Stimulated activated naive CD4-positive, alpha-beta T cell (primary cell): ENCODE measurements around the gene USH1C.

Source experiments
- DNase-seq, 6 experiments: peaks; one replicate each; lab custom pipeline; 2025; lab: John Stamatoyannopoulos, UW

Gene USH1C

DNA sequence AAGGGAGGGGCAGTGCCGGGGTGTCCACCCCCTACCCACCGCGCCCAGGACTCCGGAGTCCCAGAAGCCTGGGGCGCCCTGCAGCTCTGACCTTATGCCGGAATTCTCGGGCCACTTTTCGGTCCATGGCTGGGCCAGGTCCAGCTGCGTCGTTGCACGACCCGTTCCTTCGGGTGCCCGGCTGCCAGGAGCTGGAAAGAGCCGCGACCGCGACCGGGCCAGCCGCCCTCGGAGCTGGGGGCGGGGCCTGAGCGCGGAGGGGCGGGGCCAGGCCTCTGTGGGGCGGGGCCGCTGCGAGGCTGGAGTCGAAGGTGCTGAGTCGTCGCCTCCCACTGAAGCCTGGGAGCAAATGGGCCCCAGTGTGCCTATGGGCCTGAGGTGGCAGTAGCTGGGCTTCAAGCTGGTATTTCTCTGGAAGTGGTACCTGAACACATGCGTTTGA is at the start of gene USH1C:
Gene USH1C, minus strand, starts transcription at position 236 of the 442 bp plus-strand sequence. Its CDS starts 109 bp downstream, at position 127.
- no peak for DNase-seq

DNA sequence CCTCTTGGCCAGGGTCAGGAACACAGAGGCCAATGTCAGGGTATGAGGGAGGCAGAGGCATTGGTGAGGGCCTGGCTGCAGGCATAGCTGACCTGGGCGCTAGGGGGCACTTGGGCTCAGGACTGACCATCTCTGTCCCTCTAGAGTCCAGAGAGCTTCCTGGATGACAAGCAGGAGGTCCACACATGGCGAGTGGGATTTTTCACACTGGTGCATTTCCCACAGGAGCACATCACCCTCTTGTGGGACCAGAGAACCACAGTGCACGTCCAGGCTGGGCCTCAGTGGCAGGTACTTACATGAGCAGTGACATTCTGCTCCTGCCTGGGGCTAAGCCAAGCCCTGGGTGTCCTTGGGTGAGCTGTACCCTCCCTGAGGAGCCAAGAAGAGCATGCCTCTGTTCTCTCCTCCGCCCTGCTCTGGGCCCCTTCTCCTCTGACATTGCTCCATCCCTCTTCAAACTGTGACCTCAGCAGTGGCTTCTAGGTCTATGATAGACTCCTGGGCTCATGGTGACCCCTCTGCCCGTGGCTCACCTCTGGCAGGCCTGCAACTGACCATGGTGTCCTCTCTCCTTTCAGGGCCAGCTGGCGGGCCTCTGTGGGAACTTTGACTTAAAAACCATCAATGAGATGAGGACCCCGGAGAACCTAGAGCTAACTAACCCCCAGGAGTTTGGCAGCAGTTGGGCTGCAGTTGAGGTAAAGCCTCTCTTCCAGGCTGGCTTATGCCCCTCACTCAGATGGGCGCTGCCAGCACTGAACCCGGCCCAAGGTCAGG is 49.4 kb upstream of the USH1C start:
- DNase-seq, result no peak

DNA sequence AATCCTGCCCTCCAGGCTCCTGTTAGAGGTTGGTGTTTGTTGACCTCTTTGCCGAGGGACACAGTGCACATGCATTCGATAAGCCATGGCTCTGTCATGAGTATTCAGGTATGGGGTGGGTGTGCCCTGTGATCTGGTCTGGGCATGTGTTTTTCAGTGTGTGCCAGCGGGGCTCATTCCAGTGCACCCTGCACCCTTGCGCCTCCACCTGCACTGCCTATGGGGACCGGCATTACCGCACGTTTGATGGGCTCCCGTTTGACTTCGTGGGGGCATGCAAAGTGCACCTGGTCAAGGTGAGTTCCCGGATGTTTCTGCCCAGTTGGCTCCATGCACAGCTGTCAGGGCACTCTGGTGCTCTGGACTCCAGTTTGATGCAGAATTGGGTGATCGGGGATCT is 47.1 kb upstream of the USH1C start:
- DNase-seq, result no peak

DNA sequence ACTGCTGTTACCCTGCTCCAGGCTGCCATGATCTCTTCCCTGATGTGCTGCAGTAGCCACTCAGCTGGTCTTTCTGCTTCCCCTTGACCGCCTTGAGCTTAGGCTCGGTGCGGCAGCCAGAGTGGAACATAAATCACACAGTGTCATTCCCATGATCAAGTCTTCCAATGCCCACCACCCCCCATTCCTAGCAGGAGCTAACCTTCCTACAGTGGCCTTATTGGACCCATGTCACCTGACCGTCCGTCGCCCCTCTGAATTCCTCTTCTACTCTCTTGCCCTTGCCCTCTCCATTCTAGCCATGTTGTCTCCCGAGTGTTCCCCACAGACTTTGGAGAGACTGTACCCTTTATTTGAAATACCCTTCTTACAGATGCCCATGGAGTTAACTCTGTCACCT is 46.2 kb upstream of the USH1C start:
- DNase-seq, result no peak

DNA sequence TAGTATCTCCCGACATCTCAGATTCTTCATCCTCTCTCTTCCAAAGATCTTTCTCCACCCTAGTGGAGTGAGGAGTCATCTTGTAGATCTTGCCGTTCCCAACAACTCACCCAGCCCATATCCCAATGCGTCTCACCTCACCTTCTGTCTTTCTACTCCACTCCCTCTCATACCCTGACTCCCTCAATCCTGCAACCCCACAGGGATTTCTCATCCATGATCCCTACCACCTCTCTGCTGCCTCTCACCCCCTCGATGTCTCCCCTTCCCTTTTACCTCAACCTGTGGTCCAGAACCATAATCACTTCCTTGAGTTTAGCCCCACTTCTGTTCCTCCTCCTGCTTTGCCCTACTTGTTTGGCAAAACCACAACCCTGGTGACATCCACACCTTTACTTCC is 44.5 kb upstream of the USH1C start:
- no peak for DNase-seq

DNA sequence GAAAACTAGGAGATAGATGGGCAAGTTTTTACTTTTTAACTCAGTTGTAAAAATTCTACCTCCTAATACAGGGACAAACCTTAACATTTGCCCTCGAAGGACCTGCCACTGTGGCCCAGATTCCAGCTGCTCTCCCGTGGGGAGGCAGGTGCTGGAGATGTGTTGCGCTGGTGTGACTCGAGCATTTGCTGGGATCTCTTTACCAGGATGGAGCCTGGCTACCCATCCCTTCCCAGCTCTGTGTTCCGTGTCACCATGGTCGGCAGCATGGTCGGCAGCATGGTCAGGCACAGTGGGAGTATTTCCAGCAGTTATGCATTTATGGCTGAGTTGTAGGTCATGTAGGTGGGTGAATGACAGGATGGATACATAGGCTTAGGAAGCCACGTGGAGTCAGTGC is 44.0 kb upstream of the USH1C start:
- DNase-seq, result no peak

DNA sequence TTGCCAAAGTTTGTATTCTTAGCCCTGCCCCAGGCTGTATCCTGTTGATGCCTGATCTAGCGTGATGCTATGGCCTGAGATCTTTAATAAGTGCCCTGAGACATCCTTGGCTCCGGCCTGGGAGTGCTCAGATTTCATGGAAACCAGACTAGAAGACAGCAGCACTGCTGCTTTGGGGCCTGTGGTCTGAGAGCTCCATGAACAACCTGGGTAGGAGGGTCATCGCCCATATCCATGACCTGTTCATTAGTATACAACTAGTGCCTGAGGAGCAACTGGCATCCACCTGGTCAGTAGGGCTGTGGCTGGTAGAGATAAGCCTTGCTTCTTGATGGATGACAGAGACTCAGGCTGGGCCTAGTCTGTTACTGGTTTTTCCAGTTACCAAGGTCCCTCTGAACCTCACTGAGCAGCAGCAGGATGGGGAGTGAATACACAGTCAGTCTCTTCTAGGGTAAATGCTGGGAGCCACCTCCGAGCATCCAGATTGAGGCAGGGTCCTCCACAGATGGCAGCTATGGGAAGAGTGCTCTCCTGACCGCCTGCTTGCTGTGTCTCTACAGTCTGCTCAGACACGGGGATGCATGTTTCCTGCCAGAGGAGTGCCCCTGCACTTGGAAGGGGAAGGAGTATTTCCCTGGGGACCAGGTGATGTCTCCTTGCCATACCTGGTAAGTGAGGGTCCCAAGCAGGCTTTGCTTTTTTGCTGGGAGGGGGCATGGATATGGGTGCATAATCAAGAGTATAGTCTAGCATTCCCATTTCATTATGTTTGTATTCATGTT is 41.9 kb upstream of the USH1C start:
- DNase-seq, result no peak

DNA sequence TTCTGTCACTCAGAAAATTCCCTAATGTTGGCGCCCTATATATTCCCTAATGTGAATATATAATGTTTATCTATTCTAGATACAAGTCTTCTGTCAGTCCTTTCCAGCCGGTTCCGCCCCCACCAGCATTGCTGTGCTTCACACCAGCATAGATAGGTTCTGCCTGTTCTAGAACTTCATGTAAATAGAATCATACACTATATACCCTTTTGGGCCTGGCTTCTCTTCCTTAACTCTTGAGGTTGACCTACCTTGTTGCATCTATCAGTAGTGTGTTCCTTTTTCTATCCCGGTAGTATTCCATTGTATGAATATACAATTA is 37.5 kb upstream of the USH1C start:
- DNase-seq, result no peak

DNA sequence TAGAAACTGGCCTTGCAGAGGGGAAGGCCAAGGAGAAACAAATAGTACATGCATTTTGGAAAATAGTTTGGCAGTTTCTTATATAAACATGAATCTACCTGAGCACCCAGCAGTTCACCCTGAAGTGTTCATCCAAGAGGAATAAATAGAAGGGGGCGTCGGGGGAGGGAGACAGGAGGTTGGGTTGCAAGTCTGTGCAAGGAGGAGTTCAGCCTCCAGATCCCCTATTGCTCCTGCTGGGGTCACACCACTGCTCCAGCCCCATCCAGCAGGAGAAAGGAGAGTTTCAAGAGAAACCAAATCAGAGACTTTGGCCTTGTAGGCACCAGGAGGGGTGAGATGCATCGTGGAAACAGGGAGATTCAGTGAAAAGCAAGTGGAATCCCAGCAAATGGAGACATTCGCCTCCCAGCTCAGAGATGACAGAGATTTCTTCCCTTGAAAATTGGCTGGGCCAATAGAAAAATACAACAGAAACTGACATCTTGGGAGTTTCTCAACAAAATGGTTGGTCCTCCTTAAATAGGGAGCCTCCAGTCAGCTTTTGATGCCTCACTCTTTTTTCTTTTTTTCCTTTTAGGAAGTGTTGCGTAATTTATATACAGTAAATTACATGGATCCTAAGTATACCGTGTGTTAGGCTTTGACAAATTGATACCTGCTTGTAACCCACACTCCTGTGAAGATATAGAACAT is 37.0 kb upstream of the USH1C start:
- DNase-seq, result no peak

DNA sequence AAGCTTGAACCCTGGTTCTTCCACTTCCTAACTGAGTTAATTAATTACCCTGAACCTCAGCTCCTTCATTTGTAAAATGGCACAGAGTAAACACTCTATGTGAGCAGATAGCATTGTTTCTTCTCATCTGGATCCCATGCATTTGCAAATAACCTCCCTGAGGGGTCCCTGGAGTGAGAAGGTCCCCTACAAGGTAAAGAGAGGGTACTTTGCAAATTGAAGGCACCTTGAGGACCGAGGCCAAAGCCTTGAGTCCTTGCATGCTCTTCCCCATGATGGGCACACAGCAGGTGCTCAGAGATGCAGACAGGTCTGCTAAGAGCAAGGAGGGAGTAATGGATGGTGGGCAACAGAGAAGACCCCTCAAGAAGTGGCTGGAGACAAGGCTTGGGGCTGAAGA is 36.1 kb upstream of the USH1C start:
- DNase-seq, result no peak

DNA sequence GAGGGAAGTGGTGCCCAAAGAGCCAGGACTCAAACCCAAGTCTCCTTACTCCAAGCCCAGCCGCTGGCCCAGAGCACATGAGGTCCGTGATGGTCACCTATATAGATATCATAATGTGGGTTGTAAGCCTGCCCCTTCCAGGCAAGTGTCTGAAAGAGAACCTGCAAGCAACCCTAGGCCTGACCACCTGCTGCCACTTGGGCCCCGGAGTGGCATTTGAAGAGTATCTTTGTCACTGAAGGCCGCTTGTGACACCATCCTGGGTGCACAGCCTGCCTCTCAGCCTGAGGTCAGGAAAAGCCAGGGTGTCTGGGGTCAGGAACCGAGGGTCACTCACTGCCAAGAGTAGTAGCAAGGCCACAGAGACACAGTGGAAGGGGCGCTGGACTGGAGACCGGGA is 35.2 kb upstream of the USH1C start:
- no peak for DNase-seq

DNA sequence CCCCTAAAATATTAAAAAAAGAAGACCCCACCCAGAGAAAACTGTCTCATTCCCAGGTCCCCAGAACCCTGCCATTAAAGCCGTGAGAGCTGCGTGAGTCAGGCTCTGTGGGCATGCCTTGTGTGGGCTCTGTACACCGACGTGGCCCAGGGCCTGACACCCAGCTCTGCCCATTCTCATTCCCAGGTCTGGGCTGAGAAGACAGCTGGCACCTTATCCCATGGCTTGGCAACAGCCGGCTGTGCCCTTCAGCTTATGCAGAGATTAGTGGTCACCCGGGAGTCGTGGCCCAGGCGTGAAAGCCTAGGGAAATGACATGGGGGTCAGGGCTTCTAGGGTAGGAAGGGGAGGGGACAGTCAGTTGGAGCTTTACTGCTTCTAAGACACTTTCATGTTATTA is 34.7 kb upstream of the USH1C start:
- no peak for DNase-seq

DNA sequence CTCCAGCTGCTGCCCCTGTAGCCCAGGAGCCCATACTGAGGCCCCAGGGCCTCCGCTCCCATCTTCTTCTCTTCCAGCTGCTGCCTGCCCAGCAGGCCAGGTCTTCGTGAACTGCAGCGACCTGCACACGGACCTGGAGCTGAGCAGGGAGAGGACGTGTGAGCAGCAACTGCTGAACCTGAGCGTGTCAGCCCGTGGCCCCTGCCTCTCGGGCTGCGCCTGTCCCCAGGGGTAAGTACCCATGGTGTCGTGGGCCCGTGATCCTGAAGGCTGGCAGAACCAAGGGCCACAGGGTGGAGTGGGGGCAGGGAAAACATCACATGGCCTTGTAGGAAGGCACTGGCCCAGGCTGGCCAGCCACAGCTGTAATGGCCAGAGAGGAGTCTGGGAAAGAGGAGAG is 34.1 kb upstream of the USH1C start:
- no peak for DNase-seq

DNA sequence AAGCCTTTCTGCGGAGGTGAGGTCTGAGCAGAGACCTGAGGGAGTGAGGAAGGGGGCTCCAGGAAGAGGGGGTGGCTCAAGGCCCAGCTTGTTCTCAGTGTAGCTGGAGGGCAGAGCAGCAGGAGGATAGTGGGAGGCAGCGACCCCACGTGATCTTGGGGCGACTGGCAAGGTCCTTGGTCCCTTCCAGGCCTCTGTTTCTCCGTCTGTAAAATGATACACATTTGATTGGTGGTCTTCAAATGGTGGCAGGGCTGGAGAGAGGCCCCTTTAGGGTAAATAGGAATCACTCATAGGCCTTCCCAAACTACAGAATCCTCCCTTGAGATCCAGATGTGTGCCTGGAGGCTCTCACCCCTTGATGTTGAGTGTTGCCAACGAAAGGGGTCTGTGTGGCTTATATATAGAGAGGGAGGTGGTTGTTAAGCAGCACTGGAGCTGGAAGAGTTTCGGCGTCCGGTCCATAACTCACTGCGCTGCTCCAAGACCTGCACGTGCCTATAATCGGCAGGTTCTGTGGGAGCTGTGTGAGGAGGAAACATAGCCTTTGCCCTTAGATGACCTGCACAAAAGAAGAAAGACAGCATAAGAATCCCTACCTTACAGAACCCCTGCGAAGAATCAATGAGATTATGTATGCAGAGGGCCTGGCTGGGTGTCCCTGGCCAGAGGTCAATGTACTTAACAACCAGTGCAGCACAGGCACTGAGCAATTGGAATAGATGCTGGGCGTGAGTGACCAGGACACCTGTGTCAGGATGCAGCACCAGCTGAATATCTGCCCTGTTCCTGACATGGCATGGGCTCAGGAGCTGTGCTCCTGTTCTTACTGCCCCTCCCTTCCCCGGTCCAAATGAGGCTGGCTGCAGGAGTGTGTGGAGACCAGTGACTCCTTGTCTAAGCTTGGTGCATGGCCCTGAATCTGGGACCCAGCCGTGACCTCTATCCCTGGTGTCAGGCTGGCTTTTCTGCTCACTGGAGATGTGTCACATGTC is 31.5 kb upstream of the USH1C start:
- no peak for DNase-seq

DNA sequence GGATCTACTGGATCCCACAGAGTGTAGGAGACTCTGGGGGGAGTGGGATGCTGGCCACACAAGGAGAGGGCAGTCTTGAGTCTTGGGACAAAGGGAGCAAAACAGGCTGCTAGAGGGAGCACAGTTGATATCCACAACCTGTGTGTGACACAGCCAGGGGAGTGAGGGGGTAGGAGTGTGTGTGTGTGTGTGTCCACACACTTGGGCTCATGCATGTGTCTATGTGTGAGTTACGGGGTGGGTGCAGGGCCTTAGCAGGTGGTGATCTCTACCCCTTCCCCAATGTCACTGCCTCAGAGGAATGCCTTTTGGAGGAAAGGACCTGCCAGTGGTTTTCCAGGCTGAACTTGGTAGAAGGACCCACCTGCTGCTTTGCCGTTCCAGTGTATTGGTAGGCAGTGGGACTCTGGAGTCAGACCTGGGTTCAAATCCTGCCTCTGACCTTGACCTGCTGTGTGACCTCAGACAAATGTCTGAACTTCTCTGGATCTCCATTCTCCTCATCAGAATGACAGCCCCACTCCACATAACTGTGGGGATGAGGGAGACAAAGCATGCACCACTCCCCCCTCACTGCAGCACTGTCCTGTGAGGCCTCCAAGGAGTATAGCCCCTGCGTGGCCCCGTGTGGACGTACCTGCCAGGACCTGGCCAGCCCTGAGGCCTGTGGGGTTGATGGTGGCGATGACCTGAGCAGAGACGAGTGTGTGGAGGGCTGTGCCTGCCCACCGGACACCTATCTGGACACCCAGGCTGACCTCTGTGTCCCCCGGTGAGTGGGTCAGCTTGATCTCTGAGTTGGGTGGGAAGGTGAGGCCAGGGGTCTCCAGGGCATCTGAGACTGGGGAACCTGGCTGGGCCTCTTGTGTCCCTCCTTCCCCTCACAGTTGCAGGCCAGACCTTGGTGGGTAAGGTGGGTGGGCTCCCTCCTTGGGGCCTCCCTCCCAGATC is 30.2 kb upstream of the USH1C start:
- DNase-seq, result no peak

DNA sequence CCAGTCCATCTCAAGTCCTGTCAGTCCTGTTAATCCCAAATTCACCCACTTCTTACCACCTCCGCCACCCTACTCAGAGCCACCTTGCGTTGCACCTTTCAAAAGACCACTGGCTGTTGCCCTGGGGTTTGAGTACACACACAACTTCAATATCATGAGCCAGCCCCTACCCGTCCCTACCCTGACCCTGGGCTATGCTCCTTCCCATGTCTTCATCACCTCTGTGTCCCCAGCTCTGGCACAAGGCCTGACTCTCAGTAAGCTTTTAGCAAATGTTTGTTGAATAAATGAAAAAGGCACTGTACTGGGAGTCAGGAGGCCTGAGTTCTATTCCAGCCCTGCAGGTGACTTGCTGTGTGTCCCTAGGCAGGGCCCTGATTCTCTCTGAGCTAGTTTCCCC is 29.3 kb upstream of the USH1C start:
- no peak for DNase-seq

DNA sequence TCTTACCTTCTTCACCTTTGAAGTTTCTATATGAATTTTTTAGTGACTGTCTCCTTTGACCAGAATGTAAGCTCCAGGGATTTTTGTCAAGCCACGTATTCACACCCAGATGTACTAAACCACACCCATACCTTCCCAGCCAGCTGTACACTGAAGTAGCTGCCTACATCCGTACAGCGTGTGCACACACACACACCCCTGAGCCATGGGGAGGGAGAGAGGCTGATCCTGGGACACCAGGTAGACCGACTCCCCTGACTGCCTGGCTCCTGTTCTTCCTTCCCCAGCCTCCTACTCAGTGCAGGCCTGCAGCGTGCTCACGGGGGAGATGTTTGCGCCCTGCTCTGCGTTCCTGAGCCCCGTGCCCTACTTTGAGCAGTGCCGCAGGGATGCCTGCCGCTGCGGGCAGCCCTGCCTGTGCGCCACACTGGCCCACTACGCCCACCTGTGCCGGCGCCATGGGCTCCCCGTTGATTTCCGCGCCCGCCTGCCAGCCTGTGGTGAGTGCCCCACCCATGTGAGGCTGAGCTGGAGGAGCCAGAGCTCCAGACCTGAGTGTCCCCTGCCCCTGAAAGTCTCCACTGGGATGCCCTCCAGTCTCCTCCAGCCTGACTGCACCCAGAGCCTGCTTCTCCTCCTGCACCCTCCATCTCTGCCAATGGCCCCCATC is 28.7 kb upstream of the USH1C start:
- DNase-seq, result no peak

DNA sequence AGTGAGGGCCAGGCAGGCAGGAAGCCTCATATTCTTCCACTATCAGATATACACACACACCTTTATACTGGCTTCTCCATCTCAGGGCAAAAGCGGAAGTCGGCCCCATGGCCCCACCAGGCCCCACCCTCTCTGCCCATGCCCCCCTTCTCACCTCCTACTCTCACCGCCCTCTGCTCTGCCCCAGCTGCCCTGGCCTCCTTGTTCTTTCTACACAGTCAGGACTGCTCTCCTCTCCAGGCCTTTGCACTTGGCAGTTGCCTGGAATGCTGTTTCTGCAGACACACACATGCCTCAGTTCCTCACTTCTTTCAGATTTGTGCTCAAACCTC is 28.1 kb upstream of the USH1C start:
- no peak for DNase-seq

DNA sequence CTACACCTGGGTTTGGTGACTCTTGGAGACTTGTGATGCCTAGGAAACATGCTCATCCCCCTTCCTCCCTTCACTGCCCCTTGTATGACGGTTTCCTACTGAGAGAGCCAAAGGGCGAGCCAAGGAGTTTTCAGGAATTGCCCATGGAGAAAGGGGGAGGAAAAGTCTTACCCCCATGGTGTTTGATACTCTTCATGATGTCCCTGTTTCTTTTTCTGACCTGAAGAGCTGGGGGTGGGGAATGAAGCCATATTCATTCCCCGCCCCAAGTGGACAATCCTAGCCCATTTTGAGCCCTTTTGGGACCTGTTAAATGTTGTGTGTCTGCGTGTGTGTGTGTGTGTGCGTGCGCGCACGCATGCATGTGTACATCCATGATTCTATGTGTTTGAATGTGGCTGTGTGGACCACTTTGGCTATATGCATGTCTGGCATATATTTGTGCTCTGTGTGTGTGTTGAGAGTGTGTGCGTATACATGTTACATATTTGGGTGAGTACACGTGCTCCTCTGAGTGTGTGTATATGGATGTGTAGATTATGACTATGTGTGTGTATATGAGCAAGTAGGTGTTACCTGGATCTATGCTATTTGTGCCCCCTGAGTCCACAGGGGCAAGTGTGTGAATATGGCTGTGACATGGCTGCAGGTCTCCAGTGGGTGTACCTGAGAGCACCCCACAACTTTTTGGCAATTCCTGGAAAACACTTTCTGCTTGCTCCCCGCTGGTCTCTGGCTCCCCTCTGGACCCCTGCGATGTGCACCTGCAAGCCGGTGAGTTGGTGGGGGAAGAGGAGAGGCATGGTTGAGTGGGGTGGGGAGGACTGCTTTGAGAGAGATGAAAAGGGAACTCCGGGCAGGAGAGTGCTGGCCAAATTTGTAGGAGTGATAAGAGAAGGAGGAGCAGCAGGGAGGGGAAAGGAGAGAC is 27.5 kb upstream of the USH1C start:
- no peak for DNase-seq
